H1 (cell line): Measurements from ENCODE around the gene ATG7. TPM values are rescaled to one million over a fixed set of nuclear protein-coding genes. Genes with fewer than 3 reads are reported as not detected.

Source experiments
- CHD2 ChIP-seq: IDR thresholded peaks from 2 replicates; pipeline ENCODE4 v1.6.1; 2012; ENCODE audit warnings: low read length, improper control_type of control experiment
- EZH2 ChIP-seq: fragments of 200-600 bp; sonication (generic); IDR thresholded peaks from 2 replicates; pipeline ENCODE4 v1.7.1; 2012; ENCODE audit warnings: low read depth, mild to moderate bottlenecking, moderate library complexity, low read length, inconsistent platforms; ENCODE audit not compliant: severe bottlenecking
- HDAC2 ChIP-seq, 2 experiments: fragments of 300-600 bp in 1 of 2; sonication (generic) in 1 of 2; IDR thresholded peaks; 2 replicates each; pipeline ENCODE4 v1.6.1; 2011 to 2012; ENCODE audit warnings: low read depth in 2 of 2, low read length in 2 of 2, mild to moderate bottlenecking in 2 of 2, moderate library complexity in 2 of 2, borderline replicate concordance in 1 of 2, inconsistent platforms in 1 of 2
- polyA plus RNA-seq, 7 experiments: library from polyadenylated mRNA; depleted of rRNA in 3 of 7; stranded (reverse) in 5 of 7; unstranded in 2 of 7; fragments of >200 nt in 5 of 7; fragments of 200-250 nt in 2 of 7; gene quantifications; 1 replicate in 5 of 7; 2 replicates in 1 of 7; 4 replicates in 1 of 7; pipeline versions ENCODE4 v1.2.1 to v1.2.3, GENCODE V29; 2011 to 2013; ENCODE audit warnings: missing spikeins in 2 of 7, mixed read lengths in 2 of 7
- total RNA-seq: library from RNA; stranded (reverse); fragmentation: NEBNext Ultra II Directional; extraction: Animal tissue kit (Norgen Biotek cat#: 25700); gene quantifications from 2 replicates; pipeline ENCODE4 v1.2.1, GENCODE V29; 2021

Gene ATG7
- total and polyA plus RNA-seq, 2 of the 8 experiments (the other 6 are each of a cell fraction or from before 2014, with no cell fraction given) = 15.0 to 19.1 TPM

DNA sequence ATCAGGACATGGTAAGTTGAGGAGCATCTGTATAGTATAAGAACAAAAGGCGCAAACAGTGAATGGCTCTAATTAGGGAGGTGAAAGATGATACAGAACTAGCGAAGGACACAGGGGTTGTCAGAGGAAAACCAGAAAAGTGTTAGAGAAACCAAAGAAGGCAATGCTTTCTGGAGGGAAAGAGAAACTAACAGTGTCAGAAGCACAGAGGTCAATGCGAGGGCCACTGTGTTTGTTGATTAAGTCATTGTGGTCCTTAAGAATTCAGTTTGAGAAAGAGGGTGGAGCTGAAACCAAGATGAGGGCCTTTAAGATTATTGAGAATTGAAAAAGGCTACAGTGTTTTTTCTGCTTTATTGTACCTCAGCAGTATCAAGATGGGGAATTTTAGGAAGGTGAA lies 28.8 kb downstream of the ATG7 start (continued):
- TF ChIP-seq CHD2 (no peak), HDAC2 (IDR thresholded peaks at IDR 0.05; ENCODE audit: borderline replicate concordance in 1 of 2, low read depth in 2 of 2, low read length in 2 of 2) (no peak), EZH2 (no peak)
